Activated T-helper 1 cell treated with Interleukin-2 at 50 U/mL for 16 hours (primary cell): Measurements from ENCODE around the gene KLHDC8B.
"Not testable (repeated sequence)": the region's sequence is repeated elsewhere in the genome, so short reads cannot be mapped to it uniquely, and the experiment has no call there.

Experiments
- DNase-seq: peaks from one replicate; pipeline ENCODE4 v3.0.0-alpha.2; 2020; ENCODE audit warnings: low read depth

Gene KLHDC8B

GRCh38 chr3:49183873-49184272 lies 12.5 kb downstream of the KLHDC8B start:
- no peak for DNase-seq

DNA sequence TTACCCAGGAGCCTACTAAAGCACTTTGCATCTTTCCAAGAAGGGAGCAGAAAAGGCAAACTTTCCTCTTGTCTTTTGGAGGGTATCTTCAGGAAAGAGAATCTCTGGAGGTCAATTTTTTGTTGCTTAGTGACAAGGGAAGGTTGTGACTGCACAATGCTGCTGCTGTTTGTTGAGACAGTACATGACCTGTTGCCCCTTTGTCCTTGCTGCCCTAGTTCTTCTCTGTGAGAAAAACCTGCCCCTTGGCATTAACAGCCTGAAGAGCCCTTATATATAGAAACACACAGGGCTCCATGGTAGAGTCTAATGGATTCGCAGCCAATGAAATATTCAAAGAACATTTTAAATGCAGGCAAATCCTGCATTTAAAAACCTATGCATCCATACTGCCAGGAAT lies 20.3 kb downstream of the KLHDC8B start:
- DNase-seq, result no peak

DNA sequence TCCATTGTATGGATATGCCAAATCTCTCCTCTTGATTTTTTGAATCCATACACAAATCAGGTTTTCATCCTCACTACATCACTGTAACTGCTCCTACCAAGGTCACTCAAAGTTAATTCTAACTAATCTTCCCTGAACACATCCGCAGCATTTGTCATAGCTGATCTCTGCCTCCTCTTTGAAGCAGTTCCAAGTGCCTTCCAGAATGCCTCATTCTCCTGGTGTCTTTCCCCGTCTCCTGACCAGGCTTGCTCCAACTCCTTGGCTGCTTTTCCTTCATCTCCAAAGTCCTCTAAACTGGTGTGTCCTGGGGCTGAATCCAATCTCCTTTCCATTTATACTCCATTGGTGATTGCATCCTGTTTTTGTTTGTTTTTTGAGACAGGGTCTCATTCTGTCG lies 26.8 kb downstream of the KLHDC8B start:
- no peak for DNase-seq

DNA sequence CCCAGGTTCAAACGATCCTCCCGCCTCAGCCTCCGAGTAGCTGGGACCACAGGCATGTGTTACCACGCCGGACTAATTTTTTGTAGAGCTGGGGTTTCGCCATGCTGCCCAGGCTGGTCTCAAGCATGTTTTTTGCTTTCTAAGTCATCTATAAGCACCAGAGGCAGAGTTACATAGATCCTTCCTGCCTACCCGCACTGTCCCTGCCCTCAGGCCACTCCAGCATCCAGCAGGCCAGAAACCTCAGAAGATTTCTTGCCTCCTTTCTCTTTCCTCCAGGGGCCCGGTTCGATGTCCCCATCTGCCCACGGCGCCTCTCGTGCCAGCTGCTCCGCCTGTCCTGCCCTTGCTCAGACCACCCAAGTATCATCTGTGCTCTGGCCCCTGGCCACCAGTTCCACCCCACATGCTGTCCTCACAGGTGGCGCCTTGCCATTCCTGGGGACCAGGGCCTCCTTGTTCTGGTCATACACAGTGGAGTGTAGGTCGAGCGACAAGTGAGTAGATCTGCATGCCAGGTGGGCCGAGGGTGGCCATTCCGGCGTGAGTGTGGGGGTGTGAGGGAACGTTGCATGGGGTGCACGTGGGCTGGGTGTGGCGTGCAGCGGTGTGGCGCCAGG lies 27.3 kb downstream of the KLHDC8B start:
- no peak for DNase-seq

GRCh38 chr3:49199239-49199899 lies 28.0 kb downstream of the KLHDC8B start:
- no peak for DNase-seq

DNA sequence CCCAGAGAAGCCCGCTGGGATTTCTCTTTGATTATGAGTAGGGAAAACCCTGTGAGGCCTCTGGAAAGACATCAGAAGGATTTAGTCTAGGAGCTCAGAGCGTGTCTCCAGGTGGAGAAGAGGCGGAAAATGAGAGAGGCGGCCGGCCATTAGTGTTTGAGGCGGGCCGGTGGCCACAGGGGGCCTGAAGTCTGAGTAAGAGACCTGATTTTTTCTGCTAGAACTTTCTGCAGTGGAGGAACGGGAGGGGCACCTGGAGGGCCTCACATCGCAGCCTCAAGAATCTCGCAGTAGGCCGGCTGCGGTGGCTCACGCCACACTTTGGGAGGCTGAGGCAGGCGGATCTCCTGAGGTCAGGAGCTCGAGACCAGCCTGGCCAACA lies 28.5 kb downstream of the KLHDC8B start:
- DNase-seq, result no peak

GRCh38 chr3:49213541-49213943 lies 42.1 kb downstream of the KLHDC8B start:
- DNase-seq, result no peak

DNA sequence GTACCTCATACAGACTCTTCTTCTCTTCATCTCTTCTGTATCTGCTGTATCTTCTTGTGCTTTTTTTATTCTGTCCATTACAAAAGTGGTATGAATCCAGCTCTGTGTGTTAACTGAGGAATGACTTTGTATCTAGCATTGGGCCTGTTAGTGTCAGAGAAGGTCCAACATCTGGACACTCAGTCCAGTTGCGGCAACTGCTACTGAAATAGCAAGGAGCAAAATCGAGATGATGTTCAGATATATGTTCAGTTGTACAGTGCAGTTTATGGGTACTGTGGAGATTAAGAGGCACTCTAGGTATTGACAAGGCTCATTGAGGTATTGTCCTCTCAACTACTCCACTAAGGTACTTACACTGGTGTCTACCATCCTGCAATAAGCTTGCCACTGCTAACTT lies 42.6 kb downstream of the KLHDC8B start:
- DNase-seq, result no peak

DNA sequence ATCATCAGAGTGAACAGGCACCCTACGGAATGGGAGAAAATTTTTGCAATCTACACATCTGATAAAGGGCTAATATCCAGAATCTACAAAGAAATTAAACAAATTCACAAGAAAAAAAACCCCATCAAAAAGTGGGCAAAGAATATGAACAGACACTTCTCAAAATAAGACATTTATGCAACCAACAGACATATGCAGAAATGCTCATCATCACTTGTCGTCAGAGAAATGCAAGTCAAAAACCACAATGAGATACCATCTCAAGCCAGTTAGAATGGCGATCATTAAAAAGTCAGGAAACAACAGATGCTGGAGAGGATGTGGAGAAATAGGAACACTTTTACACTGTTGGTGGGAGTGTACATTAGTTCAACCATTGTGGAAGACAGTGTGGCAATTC lies 45.3 kb downstream of the KLHDC8B start:
- not testable (repeated sequence) for DNase-seq

DNA sequence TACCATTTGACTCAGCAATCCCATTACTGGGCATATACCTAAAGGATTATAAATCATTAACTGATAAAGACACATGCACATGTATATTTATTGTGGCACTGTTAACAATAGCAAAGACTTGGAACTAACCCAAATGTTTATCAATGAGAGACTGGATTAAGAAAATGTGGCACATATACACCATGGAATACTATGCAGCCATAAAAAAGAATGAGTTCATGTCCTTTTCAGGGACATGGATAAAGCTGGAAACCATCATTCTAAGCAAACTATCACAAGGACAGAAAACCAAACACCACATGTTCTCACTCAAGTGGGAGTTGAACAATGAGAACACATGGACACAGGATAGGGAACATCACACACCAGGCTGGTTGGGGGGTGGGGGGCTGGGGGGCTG lies 45.7 kb downstream of the KLHDC8B start:
- not testable (repeated sequence) for DNase-seq

- no peak for DNase-seq
Measured at GRCh38 chr3:49217688-49218470, 46.5 kb downstream of the KLHDC8B start.

GRCh38 chr3:49218471-49218989 lies 47.1 kb downstream of the KLHDC8B start:
- not testable (repeated sequence) for DNase-seq

GRCh38 chr3:49219132-49219531 lies 47.7 kb downstream of the KLHDC8B start:
- no peak for DNase-seq

DNA sequence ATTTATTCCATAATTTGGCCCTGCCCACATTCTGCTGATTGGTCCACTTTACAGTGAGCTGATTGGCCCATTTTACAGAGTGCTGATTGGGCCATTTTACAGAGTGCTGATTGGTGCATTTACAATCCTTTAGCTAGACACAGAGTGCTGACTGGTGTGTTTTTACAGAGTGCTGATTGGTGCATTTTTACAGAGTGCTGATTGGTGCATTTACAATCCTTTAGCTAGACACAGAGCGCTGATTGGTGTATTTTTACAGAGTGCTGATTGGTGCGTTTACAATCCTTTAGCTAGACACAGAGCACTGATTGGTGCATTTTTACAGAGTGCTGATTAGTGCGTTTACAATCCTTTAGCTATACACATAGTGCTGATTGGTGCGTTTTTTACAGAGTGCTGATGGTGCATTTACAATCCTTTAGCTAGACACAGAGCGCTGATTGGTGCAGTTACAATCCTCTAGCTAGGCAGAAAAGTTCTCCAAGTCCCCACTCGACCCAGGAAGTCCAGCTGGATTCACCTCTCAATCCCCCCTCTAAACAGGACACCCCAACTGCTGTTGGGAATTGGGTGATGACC lies 49.7 kb downstream of the KLHDC8B start:
- not testable (repeated sequence) for DNase-seq

- no peak for DNase-seq
Measured at GRCh38 chr3:49222002-49222401, 50.6 kb downstream of the KLHDC8B start.
